ENCODE results near the gene SLC24A1. TPM values are rescaled to one million over a fixed set of nuclear protein-coding genes. Genes with fewer than 3 reads are reported as not detected.

The SLC24A1 gene
- total RNA-seq, 4 donors from 2014 or later: 1.7 to 5.8 (median 3.6) TPM

DNA sequence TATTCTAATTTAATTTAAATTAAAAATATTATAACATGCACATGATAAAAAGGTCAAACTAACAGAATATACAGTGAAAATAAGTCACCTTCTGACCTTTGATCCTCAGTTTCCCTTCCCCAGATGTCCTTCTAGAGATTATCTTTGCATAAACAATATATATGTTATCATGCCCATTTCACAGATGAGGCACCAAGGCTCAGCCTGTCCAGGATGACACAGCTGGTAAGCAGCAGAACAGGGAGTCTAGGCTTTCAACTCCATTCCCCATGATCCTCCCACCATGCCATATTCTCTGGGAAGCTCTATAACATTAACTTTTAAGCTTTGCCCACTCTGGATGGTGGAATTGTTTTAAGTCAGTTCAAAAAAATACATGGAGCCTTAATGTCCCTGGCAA lies 1.4 kb downstream of the SLC24A1 start:
- no peak overlapping the region for H3K4me3 ChIP-seq
- no peak for DNase-seq

DNA sequence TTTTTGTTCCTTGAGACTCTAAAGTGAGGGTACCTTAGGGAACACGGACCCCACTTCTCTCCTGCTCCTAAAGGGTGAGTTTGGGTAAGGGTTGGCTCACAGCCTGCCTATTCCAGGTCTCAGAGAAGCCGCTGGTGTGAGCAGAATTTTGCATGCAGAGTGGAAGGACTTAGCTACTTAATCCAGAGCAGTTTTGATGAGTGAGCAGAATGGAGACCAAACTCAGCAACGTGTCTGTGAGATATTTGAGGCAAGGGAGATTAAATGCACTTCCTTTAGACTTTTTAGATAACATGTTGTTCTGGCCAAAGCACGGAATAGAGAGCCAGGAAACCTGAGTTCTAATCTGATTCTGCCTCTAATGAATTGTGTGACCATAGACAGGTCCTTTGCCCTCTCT lies 5.1 kb downstream of the SLC24A1 start:
- DNase-seq: no peak
- TF ChIP-seq POLR2A (IDR thresholded peaks at IDR 0.05): no peak
- TF ChIP-seq, protein P1, sequence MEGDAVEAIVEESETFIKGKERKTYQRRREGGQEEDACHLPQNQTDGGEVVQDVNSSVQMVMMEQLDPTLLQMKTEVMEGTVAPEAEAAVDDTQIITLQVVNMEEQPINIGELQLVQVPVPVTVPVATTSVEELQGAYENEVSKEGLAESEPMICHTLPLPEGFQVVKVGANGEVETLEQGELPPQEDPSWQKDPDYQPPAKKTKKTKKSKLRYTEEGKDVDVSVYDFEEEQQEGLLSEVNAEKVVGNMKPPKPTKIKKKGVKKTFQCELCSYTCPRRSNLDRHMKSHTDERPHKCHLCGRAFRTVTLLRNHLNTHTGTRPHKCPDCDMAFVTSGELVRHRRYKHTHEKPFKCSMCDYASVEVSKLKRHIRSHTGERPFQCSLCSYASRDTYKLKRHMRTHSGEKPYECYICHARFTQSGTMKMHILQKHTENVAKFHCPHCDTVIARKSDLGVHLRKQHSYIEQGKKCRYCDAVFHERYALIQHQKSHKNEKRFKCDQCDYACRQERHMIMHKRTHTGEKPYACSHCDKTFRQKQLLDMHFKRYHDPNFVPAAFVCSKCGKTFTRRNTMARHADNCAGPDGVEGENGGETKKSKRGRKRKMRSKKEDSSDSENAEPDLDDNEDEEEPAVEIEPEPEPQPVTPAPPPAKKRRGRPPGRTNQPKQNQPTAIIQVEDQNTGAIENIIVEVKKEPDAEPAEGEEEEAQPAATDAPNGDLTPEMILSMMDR (IDR thresholded peaks at IDR 0.05): no peak
- 66 to 69% methylated on average over 3 to 4 of the region's 4 CpGs for WGBS, 2 donors
- H3K27me3 ChIP-seq: no peaks in the 10 kb centered on the region
- no peak overlapping the region for H3K27ac ChIP-seq
- no peak overlapping the region for H3K4me3 ChIP-seq
- no peaks in the 10 kb centered on the region for H3K4me1 ChIP-seq
- H3K36me3 ChIP-seq: peaks cover 0 to 36% (median 0%) of the 10 kb centered on the region in 3 donors
- H3K9me3 ChIP-seq: no peaks in the 10 kb centered on the region
- intact Hi-C loops (cut with DNase I): no loop called here

More for the DNA sequence above, 1.4 kb downstream of the SLC24A1 start:
- H3K27ac ChIP-seq: no peak overlapping the region
- H3K36me3 ChIP-seq: peaks cover 0 to 36% (median 0%) of the 10 kb centered on the region in 3 donors
- no peaks in the 10 kb centered on the region for H3K9me3 ChIP-seq
- no peaks in the 10 kb centered on the region for H3K27me3 ChIP-seq
- intact Hi-C loops (cut with DNase I): no loop called here
- TF ChIP-seq POLR2A (IDR thresholded peaks at IDR 0.05): no peak
- TF ChIP-seq, protein P1 (IDR thresholded peaks at IDR 0.05): no peak
- no peaks in the 10 kb centered on the region for H3K4me1 ChIP-seq

DNA sequence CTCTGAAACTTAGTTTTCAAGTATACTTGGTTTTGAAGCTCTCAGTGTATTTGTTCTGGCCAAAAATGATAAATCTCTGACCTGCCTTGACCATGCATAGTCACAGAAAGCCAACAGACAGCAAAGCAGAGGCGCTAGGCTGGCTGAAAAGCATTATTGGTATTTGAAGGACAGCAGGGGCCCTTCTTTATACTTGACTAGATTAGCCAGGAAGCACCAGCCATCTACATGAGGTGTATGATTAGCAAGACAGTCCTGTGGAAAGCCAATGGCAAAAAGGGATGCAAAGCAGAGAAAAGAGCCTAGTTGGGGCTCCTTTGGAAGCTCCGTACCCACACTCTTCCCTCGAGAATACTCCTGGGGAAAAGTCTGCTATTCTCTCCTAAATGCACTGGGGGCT lies 7.8 kb downstream of the SLC24A1 start:
- WGBS, 2 donors: 94 to 96% methylated on average over 3 of the region's 3 CpGs

DNA sequence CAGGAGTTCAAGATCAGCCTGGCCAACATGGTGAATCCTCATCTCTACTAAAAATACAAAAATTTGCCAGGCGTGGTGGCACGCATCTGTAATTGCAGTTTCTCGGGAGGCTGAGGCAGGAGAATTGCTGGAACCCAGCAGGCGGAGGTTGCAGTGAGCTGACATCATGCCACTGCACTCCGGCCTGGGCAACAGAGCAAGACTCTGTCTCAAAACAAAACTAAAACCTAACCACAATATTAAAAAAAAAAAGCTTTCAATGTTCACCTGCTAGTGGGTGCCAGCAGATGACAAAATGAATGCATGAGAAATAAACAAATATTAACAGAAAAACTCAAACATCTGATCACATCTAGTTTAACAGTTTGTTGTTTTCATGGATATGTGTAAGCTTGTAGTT lies 9.0 kb downstream of the SLC24A1 start:
- Histone ChIP-seq H3K9me3 (no peaks in the 10 kb centered on the region), H3K4me1 (no peaks in the 10 kb centered on the region), H3K27me3 (no peaks in the 10 kb centered on the region), H3K36me3 (peaks cover 0 to 12% (median 0%) of the 10 kb centered on the region in 3 donors), H3K27ac (no peak overlapping the region), H3K4me3 (no peak overlapping the region)
- DNase-seq: no peak
- TF ChIP-seq, protein P1 (IDR thresholded peaks at IDR 0.05): no peak
- TF ChIP-seq POLR2A (IDR thresholded peaks at IDR 0.05): no peak
- intact Hi-C loops (cut with DNase I): no loop called here
- WGBS, 2 donors: 66 to 89% methylated on average over 4 to 5 of the region's 5 CpGs

More for the DNA sequence above, 7.8 kb downstream of the SLC24A1 start:
- Histone ChIP-seq H3K27ac (no peak overlapping the region), H3K36me3 (peaks cover 0 to 24% (median 0%) of the 10 kb centered on the region in 3 donors), H3K9me3 (no peaks in the 10 kb centered on the region), H3K4me3 (no peak overlapping the region), H3K4me1 (no peaks in the 10 kb centered on the region), H3K27me3 (no peaks in the 10 kb centered on the region)
- intact Hi-C loops (cut with DNase I): no loop called here
- no peak for DNase-seq
- no peak for TF ChIP-seq POLR2A (IDR thresholded peaks at IDR 0.05)
- TF ChIP-seq, protein P1 (IDR thresholded peaks at IDR 0.05): no peak

DNA sequence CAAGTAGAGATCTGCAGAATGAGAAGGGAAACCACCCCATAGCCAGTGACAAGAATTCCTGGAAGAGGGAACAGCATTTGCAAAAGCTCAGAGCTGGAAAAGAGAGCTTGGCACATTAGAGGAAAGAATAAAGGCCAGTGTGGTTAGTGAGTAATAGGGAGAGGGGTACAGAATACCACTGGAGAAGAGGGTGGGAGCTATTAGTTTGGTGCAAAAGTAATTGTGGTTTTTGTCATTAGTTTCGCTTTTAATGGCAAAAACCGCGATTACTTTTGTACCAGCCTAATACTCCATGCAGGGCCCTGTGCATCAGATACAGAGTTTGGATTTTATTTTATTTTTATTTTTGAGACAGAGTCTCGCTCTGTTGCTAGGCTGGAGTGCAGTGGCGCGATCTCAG lies 9.8 kb downstream of the SLC24A1 start:
- Histone ChIP-seq H3K4me3 (no peak overlapping the region), H3K27ac (no peak overlapping the region), H3K36me3 (peaks cover 0 to 5% (median 0%) of the 10 kb centered on the region in 3 donors), H3K4me1 (no peaks in the 10 kb centered on the region), H3K27me3 (no peaks in the 10 kb centered on the region), H3K9me3 (no peaks in the 10 kb centered on the region)
- no peak for DNase-seq
- intact Hi-C loops (cut with DNase I): no loop called here
- WGBS, 2 donors: 67 to 94% methylated on average over 6 of the region's 6 CpGs
- no peak for TF ChIP-seq POLR2A (IDR thresholded peaks at IDR 0.05)
- TF ChIP-seq, protein P1 (IDR thresholded peaks at IDR 0.05): no peak

Data from esophagus squamous epithelium (tissue), 5 donors.